ENCODE data around the gene AKR1A1.
"Not testable (repeated sequence)": the region's sequence is repeated elsewhere in the genome, so short reads cannot be mapped to it uniquely, and the experiment has no call there.

Gene AKR1A1

DNA sequence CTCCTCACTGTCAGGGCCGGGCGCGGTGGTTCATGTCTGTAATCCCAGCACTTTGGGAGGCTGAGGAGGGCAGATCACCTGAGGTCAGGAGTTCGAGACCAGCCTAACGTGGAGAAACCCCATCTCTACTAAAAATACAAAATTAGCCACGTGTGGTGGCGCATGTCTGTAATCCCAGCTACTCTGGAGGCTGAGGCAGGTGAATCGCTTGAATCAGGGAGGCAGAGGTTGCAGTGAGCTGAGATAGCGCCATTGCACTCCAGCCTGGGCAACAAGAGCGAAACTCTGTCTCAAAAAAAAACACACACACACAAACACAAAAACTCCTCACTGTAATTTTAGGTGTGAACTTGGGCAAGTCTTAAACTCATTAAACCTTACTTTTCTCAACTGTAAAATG lies 26.7 kb upstream of the AKR1A1 start:
- DNase-seq, result not testable (repeated sequence)

DNA sequence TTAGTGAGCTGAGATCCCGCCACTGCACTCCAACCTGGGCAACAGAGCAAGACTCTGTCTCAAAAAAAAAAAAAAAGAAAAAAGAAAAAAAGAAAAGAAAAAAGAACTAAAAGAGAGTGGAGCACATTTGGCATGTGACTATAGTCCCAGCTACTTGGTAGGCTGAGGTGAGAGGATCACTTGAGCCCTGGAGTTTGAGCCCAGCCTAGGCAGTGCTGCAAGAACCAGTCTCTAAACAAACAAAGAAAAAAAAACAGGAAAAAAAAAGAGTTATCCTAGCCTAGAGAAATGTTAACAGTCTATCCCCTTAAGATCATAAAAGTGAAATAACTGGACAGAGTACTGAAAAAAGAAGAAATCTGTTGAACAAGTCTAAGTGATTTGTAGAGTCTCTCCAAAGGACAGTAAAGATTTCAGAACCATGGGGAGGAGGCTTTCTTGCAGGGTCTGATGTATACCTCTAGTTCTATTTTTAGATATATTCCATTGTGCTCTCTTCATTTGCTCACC lies 24.4 kb upstream of the AKR1A1 start:
- DNase-seq, result no peak

DNA sequence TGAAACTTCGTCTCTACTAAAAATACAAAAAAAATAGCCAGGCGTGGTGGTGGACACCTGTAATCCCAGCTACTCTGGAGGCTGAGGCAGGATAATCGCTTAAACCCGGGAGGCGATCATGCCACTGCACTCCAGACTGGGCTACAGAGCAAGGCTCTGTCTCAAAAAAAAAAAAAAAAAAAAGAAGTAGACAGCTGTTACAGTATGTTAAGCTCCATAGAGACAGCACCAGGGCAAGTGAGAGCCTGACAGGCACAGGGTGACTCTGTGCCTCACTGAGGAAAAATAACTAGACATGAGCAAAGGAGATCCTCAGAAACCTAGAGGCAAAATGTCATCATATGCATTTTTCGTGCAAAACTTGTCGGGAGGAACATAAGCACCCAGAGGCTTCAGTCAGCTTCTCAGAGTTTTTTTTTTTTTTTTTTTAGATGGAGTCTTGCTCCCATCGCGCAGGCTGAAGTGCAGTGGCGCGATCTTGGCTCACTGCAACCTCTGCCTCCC lies 19.9 kb upstream of the AKR1A1 start:
- DNase-seq, result no peak

DNA sequence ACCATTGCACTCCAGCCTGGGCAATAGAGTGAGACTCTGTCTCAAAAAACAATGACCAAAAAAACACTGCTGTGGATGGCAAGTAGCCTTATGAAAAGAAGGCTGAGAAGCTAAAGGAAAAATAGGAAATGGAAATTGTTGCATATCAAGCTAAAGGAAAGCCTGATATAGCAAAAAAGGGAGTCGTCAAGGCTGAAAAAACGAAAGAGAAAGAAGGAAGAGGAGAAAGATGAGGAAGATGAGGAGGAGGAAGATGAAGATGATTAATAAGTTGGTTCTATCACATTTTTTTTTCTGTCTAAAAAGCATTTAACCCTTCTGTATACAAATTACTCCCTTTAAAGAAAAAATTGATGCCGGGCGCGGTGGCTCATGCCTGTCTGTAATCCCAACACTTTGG lies 18.8 kb upstream of the AKR1A1 start:
- DNase-seq, result no peak

DNA sequence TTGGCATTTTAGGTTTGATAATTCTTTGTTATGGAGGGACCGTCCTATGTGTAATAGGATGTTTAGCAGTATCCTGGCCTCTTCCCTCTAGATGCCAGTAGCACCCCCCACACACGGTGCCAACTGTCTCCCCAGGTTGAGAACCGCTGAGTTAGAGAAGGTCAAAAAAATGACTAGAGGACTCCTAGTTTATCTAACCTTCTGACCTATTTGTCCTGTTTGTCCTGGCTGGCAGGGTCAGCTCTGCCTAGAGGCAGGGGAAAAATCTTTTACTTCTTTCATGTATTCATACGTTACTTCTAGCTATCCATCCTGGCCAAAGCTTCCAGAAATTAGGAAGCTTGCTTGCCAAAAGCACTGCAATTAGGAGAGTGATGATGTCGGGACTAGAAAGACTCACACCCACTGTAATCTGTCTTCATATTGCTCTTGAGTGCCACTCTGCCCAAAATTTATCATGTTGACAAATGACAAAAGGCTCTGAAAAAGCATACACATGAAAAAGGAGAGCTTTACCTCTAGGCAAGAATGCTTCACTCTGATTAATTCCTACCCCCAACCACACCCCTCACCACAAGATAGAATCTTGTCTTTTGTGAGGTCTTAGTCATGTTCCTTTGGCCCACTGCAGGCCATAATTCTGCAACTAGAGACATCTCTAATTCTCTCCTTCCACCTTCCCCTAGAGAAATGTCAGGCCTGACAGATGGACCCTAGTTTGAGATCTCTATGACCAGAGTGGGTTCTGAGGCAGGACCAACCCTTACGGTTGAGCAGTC lies 14.4 kb upstream of the AKR1A1 start:
- DNase-seq, result no peak

DNA sequence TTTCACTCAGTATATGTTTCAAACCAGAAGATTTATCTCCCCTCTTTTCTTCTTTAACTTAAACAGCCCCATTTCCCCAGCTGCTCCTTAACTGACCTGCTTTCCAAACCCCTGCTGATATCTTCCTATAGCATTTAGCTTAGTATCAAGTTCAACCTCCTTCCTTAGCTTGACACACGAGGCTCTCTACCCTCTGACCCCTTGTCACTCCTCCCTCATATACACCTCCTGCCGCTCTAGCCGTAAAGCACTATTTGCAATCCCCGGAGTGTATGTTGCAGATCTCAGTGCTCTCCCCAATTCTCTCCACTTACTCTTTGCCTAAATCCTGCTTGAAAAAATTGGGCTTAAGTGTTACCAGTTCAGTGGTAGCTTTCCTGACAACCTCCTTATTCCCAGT lies 13.7 kb upstream of the AKR1A1 start:
- no peak for DNase-seq

DNA sequence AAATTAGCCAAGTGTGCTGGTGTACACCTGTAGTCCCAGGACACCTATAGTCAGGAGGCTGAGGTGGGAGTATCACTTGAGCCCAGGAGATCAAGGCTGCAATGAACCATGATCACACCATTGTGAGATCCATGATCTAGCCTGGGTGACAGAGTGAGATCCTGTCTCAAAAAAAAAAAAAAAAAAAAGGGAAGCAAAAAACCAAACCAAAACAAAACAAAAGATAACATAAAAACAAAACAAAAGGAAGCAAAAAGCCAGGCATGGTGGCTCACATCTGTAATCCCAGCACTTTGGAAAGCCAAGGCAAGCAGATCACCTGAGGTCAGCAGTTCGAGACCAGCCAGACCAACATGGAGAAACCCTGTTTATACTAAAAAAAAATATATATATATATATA lies 9.4 kb upstream of the AKR1A1 start:
- DNase-seq, result no peak

DNA sequence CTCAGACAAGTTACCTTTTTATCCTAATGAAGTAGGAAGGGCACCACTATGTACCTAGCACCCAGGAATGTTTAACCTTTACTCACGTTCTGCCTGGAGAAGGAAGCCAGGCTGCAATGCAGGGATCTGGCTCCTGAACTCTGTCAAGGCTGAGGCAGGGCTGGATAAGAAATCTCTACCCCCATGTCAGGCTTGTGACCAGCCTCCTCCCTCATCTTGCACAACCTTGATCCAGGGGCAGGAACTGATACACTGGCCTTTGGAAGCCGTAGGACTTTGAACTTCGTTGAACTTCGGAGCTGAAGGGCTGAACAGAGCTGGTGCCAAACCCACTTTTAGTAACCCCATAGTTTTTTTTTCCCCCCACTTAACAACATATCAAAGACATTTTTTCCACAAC lies 8.0 kb upstream of the AKR1A1 start:
- DNase-seq, result no peak

DNA sequence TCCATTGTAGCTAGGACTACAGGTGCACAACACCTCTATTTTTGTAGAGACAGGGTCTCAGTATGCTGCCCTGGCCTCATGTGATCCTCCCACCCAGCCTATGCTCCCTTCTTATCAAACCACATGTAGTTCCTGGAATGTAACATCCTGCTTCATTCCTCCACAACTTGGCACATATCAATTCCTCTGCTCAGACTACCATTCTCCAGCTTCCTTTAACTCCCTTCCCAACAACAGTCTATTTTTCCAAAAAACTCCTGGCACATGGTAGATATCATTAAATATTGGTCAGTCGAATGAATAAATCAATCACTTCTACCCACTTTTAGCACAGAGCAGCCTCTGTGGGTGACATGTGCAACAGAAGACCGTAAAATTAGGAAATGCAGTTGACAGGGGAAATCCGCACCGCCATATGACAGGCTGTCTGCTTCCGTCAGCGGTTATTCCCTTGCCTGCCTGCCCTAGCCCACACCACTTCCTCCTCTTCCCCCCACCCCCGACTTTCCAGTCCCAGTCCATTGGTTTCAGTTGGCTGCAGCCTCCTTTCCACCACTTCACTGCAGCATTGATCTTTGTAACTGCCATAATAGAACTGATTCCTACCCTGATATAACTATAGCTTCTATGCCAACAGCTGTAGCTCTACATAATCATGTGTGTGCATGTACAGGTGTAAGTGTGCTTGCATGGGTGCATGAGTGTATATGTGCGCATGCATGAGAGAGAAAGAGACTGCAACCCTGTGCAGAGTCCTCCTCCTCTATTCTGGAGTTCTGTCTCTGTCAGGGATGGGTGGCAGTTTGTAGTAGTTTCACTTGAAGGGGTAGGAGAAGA lies 6.8 kb upstream of the AKR1A1 start:
- peak; percentile 67 for DNase-seq

DNA sequence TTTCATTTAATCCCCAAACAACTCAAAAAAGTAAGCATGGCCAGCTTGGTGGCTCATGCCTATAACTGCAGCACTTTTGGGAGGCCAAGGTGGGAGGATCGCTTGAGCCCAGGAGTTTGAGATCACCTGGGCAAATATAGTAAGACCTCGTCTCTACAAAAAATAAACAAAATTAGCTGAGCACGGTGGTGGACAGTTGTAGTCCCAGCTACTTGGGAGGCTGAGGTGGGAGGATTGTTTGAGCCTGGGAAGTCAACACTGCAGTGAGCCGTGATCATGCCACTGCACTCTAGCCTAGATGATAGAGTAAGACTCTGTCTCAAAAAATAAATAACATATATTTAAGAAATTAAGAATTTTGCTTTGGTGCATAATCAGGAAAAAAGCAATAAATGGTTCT lies 6.1 kb upstream of the AKR1A1 start:
- no peak for DNase-seq

DNA sequence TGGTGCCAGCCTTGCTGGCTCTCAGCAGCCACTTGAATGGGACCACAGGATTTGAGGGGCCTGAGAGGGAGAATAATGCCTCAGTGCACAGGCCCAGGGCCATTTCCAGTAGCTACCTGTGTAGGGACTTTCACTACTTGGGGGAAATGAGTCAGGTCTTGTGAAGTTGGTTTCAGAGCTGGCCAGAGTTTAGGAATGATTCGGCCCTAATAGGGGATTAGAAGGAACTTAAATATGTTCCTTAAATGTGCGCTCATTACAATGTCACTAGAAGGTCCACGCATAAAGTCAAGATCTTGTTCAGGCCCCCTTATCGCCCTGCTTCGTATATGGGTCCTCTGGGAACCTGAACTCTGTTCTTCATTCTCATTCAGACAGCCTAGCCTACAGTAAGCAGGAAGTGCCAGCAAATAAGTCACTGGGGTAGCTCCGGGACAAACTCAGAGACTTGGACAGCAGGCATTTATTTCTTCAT lies 5.6 kb upstream of the AKR1A1 start:
- DNase-seq, result no peak

DNA sequence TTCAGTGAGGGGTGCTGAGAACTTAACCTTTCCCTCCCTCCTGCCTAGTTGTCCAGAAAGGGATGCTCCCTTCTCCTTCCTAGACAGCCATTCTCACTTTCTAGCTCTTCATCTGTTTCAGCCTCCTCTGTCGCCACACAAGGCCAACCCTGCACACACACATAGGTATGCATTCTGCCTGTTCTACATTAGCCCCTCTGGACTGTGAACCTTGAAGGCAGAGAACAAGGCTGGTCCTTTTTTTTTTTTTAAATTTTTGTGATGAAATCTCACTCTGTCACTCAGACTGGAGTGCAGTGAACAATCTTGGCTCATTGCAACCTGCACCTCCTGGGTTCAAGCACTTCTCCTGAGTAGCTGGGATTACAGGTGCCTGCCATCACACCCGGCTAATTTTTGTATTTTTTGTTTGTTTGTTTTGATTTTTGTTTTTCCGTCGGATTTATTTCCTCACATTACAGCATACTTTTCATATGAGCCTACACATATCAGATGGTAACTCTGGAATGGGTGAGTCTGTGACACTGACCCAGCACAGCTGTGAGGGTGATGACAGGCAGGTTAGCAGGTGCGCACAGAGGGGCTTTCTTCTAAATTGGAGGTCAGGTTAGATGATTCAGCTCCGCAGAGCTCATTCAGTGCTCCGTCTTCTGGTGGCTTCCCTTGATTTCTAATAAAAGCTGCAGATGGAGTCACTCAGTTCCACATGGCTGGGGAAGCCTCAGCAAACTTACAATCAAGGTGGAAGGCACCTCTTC lies 4.9 kb upstream of the AKR1A1 start:
- DNase-seq, result no peak

DNA sequence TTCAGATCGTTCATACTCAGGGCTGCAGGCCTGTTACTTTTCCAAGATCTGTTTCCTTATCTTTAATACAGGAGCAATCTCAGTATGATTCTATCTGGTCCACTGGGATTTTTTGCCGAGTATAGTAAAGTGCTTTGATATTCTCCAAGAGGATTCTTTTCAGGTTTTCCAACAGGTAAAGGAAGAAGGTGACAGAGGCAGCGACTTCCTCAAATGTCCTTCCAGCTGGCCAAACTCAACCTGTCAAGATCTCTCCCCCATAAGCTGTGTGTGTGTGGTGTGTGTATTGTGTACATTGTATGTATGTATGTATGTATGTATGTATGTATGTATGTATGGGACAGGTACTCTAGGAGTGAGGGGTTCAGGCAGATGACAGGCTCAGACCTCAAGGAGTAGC lies 1.1 kb downstream of the AKR1A1 start:
- DNase-seq, result no peak

DNA sequence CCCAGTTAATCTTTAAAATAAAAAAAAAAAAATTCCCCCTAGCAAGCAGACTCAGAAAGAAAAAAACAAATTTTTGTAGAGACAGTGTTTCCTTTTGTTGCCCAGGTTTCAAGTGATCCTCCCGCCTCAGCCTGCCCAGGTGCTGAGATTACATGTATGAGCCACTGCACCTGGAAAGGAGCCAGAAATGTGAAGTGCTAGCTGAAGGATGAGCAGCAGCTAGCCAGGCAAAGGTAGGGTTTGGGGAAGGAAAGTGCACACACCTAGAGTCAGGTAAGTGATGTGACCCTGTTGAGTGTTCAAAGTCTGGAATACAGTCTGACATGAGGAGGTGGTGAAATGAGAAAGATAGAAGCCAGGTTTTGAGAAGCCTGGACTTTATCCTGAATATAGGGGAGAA lies 1.7 kb downstream of the AKR1A1 start:
- no peak for DNase-seq

DNA sequence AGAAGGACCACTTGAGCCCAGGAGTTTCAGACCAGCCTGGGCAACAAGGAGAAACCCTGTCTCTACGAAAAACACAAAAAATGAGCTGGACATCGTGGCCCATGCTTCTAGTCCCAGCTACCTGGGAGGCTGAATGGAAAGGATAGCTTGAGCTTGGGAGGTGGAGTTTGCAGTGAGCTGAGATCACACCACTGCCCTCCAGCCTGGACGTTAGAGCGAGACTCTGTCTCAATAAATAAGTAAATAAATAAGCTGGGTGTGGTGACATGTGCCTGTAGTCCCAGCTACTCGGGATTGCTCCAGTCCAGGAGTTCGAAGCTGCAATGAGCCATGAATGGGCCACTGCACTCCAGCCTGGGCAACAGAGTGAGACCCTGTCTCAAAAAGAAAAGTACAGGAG lies 3.6 kb downstream of the AKR1A1 start:
- no peak for DNase-seq

DNA sequence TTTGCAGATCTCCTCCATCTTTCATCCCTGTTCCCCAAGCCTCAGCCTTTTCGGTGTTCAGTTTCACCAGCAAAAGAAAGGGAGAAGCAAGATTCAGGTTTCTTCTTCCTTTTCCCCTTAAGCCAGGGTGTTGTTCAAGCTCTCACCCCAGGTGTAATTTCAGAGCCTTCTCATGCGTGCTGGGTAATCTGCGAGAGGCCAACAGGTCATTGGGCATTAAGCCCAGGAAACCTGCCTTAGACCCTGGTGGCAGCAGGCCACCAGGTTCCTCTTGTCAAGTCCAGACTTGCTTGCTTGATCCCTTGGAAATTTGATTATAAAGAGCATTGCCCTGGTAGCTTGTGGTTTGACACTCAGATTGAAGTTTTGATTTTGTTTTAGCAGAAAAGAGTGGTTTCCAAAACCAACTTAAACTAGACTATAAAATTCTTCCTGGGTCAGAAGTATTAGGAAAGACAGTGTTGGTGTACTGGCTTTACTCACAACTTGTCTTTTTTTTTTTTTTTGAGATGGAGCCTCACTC lies 6.9 kb downstream of the AKR1A1 start:
- DNase-seq, result no peak

DNA sequence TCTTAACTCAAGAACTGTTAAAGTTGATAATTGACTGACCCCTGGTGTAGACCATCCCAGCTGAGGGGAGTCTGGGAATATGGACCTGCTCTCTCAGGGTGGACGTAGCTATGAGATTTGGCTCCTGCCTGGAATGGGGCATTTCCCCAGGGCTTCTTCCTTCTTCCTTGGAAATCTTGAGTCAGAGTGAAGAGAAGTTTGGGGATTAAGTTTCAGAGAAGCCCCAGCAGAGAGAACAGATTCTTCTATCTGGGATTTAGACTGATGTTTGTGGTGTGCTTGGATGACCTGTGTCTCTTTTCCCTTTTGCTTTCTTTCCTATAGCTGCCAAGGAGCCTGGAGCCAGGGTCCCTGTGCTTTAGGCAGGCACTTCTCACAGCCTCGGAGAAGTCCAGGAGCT lies 13.2 kb downstream of the AKR1A1 start:
- no peak for DNase-seq

DNA sequence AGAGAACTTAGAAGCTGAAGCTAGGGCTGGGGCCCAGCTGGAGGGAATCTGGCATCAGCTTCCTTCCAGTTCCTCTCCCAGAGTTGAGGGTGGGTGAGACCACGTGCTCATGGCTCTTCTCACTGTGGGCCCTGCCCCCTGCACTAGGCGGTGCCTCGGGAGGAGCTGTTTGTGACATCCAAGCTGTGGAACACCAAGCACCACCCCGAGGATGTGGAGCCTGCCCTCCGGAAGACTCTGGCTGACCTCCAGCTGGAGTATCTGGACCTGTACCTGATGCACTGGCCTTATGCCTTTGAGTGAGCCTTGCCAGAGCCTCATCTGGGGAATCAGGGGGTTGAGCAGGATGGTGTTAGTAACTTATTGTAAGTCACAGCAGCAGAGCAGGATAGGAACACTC lies 16.1 kb downstream of the AKR1A1 start:
- DNase-seq, result no peak

DNA sequence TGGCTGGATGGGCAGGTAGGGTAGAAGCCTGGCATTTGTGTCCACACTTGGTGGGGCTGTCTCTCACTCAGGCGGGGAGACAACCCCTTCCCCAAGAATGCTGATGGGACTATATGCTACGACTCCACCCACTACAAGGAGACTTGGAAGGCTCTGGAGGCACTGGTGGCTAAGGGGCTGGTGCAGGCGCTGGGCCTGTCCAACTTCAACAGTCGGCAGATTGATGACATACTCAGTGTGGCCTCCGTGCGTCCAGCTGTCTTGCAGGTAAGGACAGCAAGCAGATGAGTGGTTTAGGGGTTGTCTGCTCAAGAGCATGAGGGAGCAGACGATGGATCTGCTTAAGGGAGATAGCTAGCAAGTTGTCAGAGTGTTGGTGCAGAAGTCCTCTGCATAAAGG lies 17.3 kb downstream of the AKR1A1 start:
- DNase-seq, result no peak

DNA sequence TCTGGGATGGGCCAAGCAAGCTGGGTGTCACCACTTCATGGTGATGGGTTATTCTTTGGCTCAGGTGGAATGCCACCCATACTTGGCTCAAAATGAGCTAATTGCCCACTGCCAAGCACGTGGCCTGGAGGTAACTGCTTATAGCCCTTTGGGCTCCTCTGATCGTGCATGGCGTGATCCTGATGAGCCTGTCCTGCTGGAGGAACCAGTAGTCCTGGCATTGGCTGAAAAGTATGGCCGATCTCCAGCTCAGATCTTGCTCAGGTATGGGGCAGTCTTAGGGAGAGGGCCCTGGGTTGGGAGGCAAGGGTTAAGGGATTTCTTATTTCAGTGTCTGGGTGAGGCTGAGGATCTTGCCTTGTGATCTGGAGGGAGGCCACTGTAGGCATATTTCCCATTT lies 17.8 kb downstream of the AKR1A1 start:
- no peak for DNase-seq

DNA sequence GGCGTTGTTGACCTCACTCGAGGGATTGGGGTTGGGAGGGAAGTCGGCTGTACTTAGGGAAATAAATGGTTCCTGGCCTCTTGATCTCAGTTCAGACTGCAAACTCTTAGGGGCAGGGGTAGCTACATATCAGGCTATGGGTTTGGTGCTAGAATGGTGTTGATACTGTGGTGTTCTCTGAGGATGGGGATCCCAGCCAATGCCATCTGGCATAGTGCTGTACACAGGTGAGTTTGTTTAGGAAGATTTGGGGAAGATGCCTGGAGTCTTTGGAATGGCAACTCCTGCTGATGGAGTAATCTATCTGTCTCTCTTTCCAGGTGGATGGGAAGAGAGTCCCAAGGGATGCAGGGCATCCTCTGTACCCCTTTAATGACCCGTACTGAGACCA lies 18.9 kb downstream of the AKR1A1 start:
- no peak for DNase-seq

DNA sequence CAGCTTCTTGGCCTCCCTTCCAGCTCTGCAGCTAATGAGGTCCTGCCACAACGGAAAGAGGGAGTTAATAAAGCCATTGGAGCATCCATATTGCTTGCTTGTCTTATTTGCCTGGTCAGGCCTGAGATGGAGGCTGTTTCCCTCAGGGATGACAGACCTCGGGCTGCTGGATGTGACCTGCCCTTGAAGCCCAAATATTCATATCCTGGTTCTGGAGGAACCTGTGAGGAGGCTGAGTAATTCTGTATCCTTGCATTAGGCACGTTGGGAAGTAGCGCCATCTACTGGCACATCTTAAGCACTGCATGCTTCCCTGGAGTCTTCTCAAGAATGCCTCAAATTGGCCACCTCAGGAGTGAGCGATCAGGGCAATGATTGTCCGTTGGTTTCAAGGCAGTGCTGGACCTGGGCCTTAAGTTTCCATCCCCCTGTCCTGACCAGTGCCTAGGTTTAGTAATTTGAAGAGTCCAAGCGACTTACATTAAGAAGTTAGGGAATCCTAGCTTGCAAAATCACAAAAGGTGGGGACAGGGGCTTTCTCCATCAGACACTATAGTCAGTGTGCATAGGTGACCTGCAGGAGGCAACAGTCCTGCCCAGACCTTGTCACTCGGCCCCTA lies 19.4 kb downstream of the AKR1A1 start:
- DNase-seq, result peak; percentile 66

Measured in activated CD4-positive, alpha-beta T cell treated with anti-CD3 and anti-CD28 coated beads, Interleukin-2, amount 50 U/mL, for 1 hour (primary cell).